HepG2 (cell line): ENCODE results near the gene SPSB1.

ENCODE experiments used
- CTCF ChIP-seq: sonication (generic); formaldehyde crosslinking; IDR thresholded peaks from 2 replicates; pipeline ENCODE4 v1.5.0; 2020; ENCODE audit warnings: mild to moderate bottlenecking, missing genetic modification reagents, moderate library complexity
- FOXK2 ChIP-seq: fragments of 450-650 bp; IDR thresholded peaks from 2 replicates; pipeline ENCODE4 v1.6.1; 2016
- PBX3 ChIP-seq: sonication (generic); formaldehyde crosslinking; IDR thresholded peaks from 2 replicates; pipeline ENCODE4 v1.8.1; 2023; ENCODE audit warnings: missing genetic modification reagents, inconsistent platforms, borderline replicate concordance
- SETDB1 ChIP-seq: sonication (generic); formaldehyde crosslinking; IDR thresholded peaks from 2 replicates; pipeline ENCODE4 v1.5.1; 2020; ENCODE audit warnings: missing genetic modification reagents, mild to moderate bottlenecking, borderline replicate concordance
- TCF12 ChIP-seq, 2 experiments: fragments of 450-650 bp in 1 of 2; sonication (generic) in 1 of 2; formaldehyde crosslinking in 1 of 2; IDR thresholded peaks; 2 replicates each; pipeline versions ENCODE4 v1.6.1 to v1.8.0; 2017 to 2022; ENCODE audit warnings: antibody characterized with exemption in 1 of 2, mild to moderate bottlenecking in 1 of 2, missing genetic modification reagents in 1 of 2, moderate library complexity in 1 of 2

DNA sequence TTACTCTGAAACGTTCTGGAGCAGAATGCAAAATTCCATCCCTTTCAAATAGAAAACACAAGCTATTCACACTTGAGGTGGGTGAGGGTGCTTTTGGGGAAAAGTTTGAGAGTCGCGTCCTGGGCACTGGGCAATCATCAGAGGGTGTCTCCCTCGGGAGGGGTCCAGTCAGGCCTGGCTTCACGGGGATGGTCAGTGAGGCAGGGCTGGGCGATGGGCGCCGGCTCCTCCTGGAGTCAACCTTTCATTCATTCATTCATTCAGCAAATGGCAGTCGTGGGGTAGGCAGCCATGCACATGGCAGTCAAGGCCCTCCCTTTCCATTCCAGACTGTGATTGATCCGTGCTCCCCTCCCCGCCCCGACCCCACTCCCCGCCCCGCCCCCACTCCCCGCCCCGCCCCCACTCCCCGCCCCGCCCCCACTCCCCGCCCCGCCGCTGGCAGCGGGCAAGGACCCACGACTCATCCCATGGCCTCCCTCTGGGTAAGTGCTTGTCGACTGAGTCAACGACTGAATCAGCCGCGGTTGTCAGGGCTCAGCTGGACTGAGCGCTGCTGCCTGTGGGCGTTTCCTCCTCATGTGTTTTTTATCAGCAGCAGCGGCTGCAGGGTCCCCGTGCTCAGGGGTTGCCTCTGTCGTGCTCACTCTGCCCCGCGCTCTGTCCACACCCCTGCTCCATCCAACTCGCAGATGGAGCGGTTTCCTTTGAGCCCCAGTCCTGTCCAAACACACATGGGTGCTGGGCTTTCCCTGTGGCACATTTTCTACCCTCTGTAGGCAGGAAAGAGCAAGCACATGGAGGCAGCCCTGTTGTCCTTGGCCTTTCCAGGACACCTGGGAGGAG lies 12.5 kb upstream of the SPSB1 start:
- TF ChIP-seq CTCF (CRISPR knock-in tag) (no peak), SETDB1 (CRISPR knock-in tag) (no peak), FOXK2 (no peak), TCF12 (IDR thresholded peaks at IDR 0.05) (no peak), TCF12 (CRISPR knock-in tag; IDR thresholded peaks at IDR 0.05) (no peak), PBX3 (CRISPR knock-in tag) (no peak)
